DMS79 (cell line): ENCODE measurements around the gene XRCC5.

Experiments used
- DNase-seq: peaks from one replicate; lab custom pipeline; 2025; lab: John Stamatoyannopoulos, UW

XRCC5 gene

DNA sequence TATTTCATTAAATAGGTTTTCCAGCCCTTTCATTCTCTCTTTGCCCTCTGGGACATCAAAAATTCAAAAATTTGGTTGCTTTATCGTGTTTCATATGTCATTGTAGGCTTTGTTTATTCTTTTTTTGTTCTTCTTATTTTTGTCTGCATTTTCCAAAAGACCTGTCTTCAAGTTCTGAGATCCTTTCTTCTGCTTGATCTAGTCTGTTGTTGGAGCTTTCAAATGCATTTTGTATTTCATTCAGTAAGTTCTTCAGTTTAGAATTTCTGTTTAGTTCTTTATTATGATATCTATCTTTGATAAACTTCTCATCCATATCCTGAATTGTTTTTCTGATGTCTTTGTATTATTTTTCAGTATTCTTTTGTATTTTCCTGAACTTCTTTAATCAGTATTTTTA, 123.6 kb downstream of the XRCC5 start:
- DNase-seq = no peak

DNA sequence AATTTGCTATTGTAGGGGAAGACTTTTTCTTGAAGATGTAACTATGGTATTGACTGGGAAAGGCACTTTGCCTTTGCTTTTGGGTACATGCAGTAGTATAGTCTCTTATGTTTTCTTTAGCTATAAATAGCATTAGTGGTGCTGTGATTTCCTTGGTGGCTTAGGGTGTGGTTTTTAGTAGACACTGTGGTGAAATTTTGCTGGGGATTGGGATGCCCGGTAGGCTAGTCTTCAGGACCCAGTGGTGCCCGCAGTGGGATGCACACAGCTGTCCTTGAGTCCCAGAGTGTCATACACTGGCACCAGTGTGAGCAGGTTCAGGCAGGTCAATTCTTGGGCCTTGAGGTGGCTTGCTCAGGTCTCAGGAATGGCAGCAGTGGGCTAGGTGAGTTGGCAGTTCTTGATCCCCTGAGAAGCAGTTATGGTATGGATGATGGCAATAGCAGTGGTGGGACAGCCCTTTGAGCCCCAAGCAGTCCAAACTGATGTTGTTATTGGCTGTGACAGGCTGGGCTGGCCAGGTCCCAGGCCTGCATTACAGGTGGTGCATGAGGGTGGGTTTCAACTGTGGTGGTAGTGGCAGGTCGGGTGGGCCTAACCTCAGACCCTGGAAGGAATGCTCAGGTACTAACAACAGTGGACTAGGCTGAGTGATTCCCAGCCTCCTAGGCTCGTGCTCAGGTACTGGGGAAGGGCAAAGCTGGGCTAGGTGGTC, 124.3 kb downstream of the XRCC5 start:
- no peak for DNase-seq

DNA sequence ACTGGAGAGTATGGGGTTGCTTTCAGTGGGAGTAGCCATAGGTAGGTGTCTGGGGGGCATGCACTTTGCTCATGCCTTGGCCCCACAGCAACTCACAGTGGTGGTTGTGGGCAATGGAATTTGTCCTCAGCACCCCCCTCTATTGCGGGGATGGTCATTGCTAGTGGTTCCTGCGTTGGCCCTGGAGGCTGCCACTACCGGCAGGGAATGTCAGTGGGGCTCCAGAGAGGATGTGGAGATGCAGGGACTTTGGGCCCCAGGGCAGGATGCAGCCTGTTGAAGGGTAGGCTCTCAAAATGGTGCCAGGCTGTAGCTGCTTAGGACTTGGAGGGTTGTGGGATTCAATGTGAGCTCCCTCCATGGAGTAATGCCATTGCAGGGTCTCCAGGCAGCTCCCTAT, 125.0 kb downstream of the XRCC5 start:
- DNase-seq = no peak

DNA sequence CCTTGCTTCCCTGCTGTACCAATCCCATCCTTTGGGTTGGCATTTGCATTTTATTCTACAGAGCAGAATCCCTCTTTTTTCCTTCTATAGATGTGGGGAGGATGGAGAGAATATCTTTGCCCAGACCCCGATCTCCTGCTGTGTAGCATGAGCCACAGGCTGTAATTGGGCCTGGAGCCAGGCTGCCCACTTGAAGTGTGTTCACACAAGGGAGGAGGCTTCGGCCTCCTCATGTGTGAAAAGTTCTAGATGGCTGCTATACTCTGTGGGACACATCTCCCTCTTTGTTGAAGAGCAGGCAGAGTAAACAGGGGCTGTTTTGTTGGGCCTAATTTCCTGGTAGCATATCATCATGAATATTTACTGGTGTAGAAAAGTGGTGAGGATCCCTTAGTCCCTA, 126.3 kb downstream of the XRCC5 start:
- DNase-seq = peak; percentile 11

GRCh38 chr2:216235896-216236295, 126.7 kb downstream of the XRCC5 start:
- no peak for DNase-seq

- DNase-seq = peak; percentile 18
Observed at GRCh38 chr2:216236486-216236885, 127.3 kb downstream of the XRCC5 start.

GRCh38 chr2:216242365-216242764, 133.2 kb downstream of the XRCC5 start:
- no peak for DNase-seq

GRCh38 chr2:216243026-216243425, 133.9 kb downstream of the XRCC5 start:
- DNase-seq = no peak

DNA sequence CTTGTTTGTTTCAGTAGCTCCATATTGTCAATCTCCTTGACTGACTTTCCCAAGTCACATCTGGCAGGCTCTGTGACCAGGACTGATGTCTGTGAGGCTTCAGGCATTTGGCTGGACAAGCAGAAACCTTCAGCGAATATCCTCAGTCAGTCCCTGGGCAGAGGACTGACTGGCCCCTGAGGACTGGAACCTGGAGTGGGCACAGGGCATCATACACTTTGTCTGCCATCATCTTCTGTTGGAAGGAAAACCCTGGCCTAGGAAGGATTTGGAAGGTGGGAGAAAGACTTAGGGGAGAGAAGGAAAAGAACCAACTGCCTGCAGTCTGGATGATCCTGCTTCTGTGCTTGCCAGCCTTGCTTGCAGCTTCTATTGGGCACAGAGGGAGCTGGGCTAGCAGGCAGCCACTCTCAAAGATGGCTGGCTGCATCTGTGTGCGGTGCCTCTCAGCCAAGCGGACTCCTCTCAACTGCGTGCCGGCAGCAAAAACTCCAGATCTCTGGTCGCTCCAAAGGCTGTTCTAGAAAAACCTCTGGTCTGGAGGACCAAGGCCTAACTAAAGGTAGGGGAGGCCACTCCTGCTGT, 136.3 kb downstream of the XRCC5 start:
- DNase-seq = no peak

GRCh38 chr2:216246766-216247165, 137.6 kb downstream of the XRCC5 start:
- no peak for DNase-seq
